HL-60/S4 treated with retinoic acid at 250 ng/mL for 4 days and 3 days (cell line): ENCODE measurements around the gene STK33.

Experiments
- in situ Hi-C: fragments of 300-500 bp; cut with MboI; formaldehyde crosslinking; loops from 2 replicates; pipeline ENCODE4 v1.7.0; 2022; ENCODE audit warnings: low sequenced_read_pairs

The STK33 gene

GRCh38 chr11:8381871-8382396 is 212.1 kb downstream of the STK33 start:
- in situ Hi-C loops = no loop called here

DNA sequence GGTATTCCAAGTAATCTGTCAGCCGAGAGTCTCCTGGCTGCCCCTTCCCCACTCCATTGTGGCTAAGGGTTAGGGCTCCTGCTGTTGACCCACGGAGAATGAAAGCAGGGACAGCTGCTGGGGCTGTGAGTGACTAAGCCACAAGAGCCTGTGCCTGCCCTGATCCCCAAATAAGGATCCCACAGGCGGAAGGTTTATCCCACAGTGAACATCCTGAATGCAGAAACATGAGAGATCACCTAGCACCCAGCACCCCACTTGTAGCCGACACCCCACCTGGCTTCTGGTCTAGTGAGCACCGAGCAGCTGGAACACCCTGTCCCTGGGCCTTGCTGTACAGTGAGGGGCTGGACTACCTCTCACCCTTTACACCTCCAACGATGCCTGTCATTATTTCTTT is 212.7 kb downstream of the STK33 start:
- in situ Hi-C loops = no loop called here

GRCh38 chr11:8375932-8376331 is 218.1 kb downstream of the STK33 start:
- in situ Hi-C loops = no loop called here

GRCh38 chr11:8375460-8375859 is 218.6 kb downstream of the STK33 start:
- in situ Hi-C loops = no loop called here

DNA sequence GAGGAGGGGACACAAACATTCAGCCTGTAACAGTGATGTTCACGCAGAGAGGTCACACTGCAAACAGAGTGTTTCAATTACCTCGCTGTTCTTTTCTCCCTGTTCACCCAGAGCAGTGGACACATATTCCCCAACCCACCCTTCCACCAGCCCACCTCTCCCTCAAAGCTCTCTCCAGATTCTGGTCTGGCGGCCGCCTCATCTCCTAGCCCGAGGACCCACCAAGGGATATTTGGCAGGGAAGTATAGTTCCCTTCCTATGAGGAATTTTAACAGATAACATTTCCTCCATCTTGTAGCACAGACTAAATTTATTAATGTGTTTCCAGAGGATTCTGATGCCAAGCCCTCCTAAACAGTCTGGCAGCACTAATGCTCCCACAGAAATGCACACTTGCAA is 219.3 kb downstream of the STK33 start:
- in situ Hi-C loops = no loop called here

DNA sequence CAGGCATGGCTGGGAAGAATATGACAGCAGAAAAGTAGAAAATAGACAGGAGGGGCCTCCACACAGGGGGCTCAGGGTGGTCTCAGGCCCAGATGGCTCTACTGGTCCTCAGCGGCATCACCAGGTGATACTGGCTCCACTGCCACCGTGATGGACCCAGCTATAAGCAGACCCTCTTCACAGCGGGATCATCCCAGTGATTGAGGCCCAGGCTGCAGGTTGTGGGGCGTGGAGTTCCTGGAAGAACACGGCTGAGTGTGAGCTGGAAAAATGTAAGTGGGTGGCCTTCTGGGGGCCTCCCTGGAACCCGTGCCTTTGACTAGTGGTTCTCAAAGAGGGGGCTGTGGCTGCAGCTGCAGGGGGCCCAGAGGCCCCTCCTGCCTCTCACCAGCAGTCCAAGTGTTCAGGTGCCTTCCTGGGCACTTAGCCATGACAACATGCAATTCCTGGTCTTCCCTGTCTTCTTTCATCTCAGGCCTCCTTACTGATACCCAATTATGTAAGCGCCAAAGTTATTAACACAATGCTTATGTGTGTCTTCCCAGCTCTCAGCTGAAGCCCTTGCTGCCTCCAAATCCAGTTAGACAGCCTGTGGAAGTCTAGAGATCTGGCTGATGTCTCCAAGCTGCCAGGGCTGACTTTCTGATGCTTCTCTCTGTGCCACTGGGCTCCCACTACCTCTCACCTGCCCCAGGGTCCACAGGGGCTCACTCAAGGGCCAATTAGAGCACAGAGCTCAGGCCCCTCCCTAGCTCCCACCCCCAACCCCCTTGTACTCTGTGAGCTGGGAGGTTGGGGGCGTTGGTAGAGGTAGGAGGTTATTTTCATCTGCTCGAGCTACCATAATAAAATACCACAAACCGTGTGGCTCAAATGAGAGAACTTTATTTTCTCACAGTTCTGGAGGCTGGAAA is 220.3 kb downstream of the STK33 start:
- in situ Hi-C loops = no loop called here

- in situ Hi-C loops = no loop called here
These were observed 221.2 kb downstream of the STK33 start for GRCh38 chr11:8372641-8373381.

- in situ Hi-C loops = no loop called here
These were observed 222.5 kb downstream of the STK33 start for GRCh38 chr11:8371516-8371884.

GRCh38 chr11:8370812-8371515 is 223.1 kb downstream of the STK33 start:
- in situ Hi-C loops = no loop called here

DNA sequence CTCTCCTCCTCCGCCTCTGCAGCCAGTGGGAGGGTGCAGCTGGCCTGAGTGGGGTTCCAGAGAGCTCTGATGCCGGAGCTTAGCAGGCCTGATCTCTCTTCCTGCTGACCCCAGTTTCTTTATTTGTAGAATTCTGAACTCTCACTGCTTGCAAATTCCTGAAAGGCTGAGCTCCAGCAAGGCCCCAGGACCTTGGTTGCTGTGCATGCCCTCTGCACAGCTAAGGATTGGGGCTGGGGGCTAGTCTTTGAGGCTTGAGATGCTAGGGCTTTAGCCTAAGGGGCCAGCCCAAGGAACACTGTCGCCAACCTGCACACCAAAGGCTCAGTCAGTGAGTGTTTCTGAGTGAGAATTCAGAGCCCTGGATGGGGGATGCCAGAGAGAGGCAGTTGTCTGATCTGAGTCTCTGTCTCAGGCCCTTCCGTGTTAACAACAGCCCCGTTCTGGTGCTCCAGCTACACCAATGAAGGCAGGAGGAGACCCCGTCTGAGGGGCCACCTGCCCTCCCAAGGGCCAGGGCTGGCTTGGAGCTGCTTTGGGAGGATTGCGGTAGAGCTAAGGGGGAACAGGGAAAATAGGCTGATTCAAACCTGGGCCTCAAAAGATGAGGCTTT is 224.3 kb downstream of the STK33 start:
- in situ Hi-C loops = no loop called here

DNA sequence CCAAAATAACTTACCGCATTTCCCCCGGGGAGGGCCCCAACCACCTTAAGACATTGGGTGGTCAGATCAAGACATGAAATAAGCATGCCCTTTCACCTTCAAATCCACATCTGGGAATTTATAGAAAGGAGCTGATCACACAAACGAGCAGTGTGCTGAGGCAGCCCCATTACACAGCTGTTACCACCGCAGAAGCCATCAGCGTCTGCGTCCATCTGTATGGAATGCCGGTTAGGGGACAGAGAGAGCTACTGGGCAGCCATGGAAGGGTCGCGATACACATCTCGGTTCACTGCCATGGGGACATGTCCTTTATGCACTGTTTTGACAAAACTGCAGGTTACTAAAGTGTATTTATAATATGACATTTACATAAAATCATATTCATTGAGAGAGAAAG is 225.3 kb downstream of the STK33 start:
- in situ Hi-C loops = no loop called here

- in situ Hi-C loops = no loop called here
These were observed 225.8 kb downstream of the STK33 start for GRCh38 chr11:8368194-8368593.

DNA sequence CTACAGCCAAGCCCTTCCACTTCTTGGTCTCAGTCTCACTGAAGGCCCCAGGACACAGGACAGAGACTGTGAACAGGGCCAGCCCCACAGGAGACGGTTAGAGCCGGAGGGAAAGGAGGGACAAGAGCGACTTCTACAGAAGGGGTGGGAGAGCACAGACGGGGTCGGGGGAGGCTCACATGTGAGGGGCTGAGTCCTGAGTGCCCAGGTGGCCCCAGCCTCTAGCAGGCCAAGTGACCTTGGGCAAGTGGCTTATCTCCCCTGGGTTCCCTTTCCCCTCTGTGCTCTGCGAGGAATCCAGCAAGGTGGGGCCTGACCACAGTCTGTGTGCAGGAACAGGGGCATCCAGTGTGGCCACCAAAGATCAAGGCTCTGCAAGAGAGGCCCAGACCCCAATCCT is 227.7 kb downstream of the STK33 start:
- in situ Hi-C loops = no loop called here

- in situ Hi-C loops = no loop called here
These were observed 228.6 kb downstream of the STK33 start for GRCh38 chr11:8365216-8365941.

- in situ Hi-C loops = no loop called here
These were observed 230.1 kb downstream of the STK33 start for GRCh38 chr11:8363921-8364320.

GRCh38 chr11:8362899-8363298 is 231.1 kb downstream of the STK33 start:
- in situ Hi-C loops = no loop called here

DNA sequence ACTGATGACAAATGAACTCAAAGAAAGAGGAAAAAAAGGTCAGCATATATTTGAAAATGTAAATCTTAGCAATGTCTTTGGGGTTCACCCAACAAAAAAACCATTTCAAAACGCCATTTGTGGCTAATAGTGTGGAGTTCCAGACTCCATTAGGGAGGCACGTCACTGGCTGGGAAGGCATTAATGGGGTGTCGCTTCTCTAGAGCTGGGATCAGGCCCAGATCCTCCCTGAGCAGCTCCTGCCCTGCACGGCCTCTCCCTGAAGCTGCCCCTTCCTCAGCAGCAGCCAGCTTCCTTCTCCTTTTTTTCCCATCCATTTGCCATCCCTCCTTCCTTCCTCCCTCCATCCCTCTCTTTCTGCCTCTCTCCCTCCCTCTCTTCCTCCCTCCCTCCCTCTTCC is 231.5 kb downstream of the STK33 start:
- in situ Hi-C loops = no loop called here

DNA sequence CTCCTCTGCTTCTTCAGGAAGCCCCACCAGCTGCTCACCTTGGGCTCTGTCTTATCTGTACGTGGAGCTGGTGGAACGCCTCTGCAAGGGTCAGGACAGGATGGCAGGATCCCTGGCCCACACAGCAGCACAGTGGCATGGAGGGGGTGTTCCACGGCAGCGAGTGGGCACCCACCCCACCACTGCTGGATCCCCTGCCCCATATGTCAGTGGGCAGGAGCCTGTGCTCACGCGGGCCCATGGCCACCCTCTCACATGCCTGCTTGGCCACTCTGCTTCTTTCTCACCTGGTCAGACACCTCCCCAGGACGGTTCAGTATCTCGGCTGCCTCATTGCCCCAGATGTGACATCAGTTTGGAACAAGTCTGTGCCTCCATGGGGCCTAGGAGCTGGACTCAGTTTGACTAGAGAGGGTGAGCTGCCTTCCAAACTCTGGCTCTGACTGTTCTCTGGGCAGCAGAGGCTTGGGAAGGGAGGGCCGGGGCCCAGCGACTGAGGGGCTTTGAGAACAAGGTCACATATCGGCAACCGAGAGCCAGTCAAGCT is 232.3 kb downstream of the STK33 start:
- in situ Hi-C loops = no loop called here

DNA sequence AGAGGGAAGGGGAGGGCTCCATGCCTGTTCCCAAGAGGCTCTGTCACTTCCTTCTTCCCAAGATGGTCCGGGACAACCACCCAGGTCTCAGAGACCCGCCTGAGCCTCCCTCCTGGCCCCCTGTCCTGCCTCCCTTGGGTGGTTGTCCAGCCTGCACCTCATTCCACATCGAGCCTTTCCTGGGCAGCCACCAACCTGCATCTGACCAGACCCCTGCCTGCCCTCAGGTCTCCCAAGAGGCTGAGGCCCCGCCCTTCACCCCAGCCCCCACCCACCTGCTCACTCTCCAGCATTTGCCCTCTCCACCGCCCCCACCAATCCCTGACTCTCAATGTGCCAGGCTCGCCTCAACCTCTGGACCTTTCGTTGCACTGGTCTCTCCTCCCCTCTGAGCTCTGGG is 232.8 kb downstream of the STK33 start:
- in situ Hi-C loops = no loop called here
